Endodermal cell (in vitro differentiated cells): ENCODE results near the gene FLNC. TPM values are rescaled to one million over a fixed set of nuclear protein-coding genes. Genes with fewer than 3 reads are reported as not detected.

Source experiments
- DNase-seq: peaks from one replicate; pipeline ENCODE4 v3.0.0-alpha.2; 2017
- H3K27ac ChIP-seq: 2 replicates; pipeline ENCODE4 v1.5.1; 2013; ENCODE audit warnings: mild to moderate bottlenecking, low read depth, low read length, moderate library complexity
- H3K27me3 ChIP-seq: 2 replicates; pipeline ENCODE4 v1.6.1; 2013; ENCODE audit warnings: mild to moderate bottlenecking, low read length, moderate library complexity; ENCODE audit not compliant: insufficient read depth, control insufficient read depth, poor library complexity, severe bottlenecking
- H3K36me3 ChIP-seq: 2 replicates; pipeline ENCODE4 v1.7.0; 2013; ENCODE audit warnings: mild to moderate bottlenecking, low read length, moderate library complexity; ENCODE audit not compliant: control insufficient read depth, insufficient read depth
- H3K4me1 ChIP-seq: one replicate; pipeline ENCODE4 v1.7.0; 2013; ENCODE audit warnings: low read length; ENCODE audit not compliant: control insufficient read depth, insufficient read depth
- H3K4me3 ChIP-seq: 2 replicates; pipeline ENCODE4 v1.5.1; 2013; ENCODE audit warnings: mild to moderate bottlenecking, low read length, moderate library complexity
- H3K9ac ChIP-seq: 2 replicates; pipeline ENCODE4 v1.6.1; 2013; ENCODE audit warnings: mild to moderate bottlenecking, low read length, moderate library complexity; ENCODE audit not compliant: poor library complexity, severe bottlenecking; ENCODE audit errors: extremely low read depth
- H3K9me3 ChIP-seq: 2 replicates; pipeline ENCODE4 v1.6.1; 2013; ENCODE audit warnings: mild to moderate bottlenecking, low read length, moderate library complexity; ENCODE audit not compliant: control insufficient read depth
- H3K27ac Mint-ChIP-seq: 2 replicates; pipeline ENCODE4 v1.8.0; 2020; ENCODE audit warnings: mixed read lengths
- H3K27me3 Mint-ChIP-seq: 2 replicates; pipeline ENCODE4 v1.8.0; 2021; ENCODE audit warnings: mild to moderate bottlenecking, mixed read lengths; ENCODE audit not compliant: insufficient read depth
- H3K36me3 Mint-ChIP-seq: 2 replicates; pipeline ENCODE4 v1.8.0; 2020; ENCODE audit warnings: low read depth, mixed read lengths
- H3K4me1 Mint-ChIP-seq: 2 replicates; pipeline ENCODE4 v1.8.0; 2020; ENCODE audit warnings: mixed read lengths
- H3K4me3 Mint-ChIP-seq: 2 replicates; pipeline ENCODE4 v1.8.0; 2020; ENCODE audit warnings: mild to moderate bottlenecking, moderate library complexity, mixed read lengths
- H3K9me3 Mint-ChIP-seq: 2 replicates; pipeline ENCODE4 v1.8.0; 2020; ENCODE audit warnings: mild to moderate bottlenecking, mixed read lengths
- CTCF ChIP-seq: fragments of 200-600 bp; sonication (generic); conservative IDR thresholded peaks from 2 replicates; pipeline ENCODE4 v1.5.0; 2021; ENCODE audit warnings: antibody characterized with exemption, mild to moderate bottlenecking
- WGBS, 2 experiments: methylation state at CpG; one replicate each; pipeline versions ENCODE4 v1.1.5 to v1.1.7; 2013; ENCODE audit warnings: missing lambda C conversion rate in 2 of 2, mixed read lengths in 1 of 2; ENCODE audit not compliant: insufficient coverage in 1 of 2, insufficient read length in 1 of 2; 5-methylcytosine and 5-hydroxymethylcytosine counted together
- total RNA-seq, 2 donors: library from RNA; stranded (reverse); fragmentation: NEBNext Ultra II Directional in 1 of 2; extraction: Animal tissue kit (Norgen Biotek cat#: 25700) in 1 of 2; gene quantifications; 2 replicates in 1 of 2; 3 replicates in 1 of 2; pipeline ENCODE4 v1.2.1, GENCODE V29; 2021

FLNC gene
- total RNA-seq, 2 donors from 2014 or later: 6.6 to 11.5 TPM

- Mint-ChIP-seq H3K27me3 (peaks cover 25% of the 10 kb centered on the region), H3K4me1 (no peaks in the 10 kb centered on the region), H3K4me3 (no peak overlapping the region), H3K36me3 (no peaks in the 10 kb centered on the region), H3K27ac (no peak overlapping the region), H3K9me3 (no peaks in the 10 kb centered on the region)
- no peak for TF ChIP-seq CTCF
- DNase-seq: no peak
- H3K27ac ChIP-seq: no peak overlapping the region
- WGBS, 2 experiments: 92 to 93% methylated on average over 10 to 22 of the region's 22 CpGs
- no peaks in the 10 kb centered on the region for H3K4me1 ChIP-seq
- no peaks in the 10 kb centered on the region for H3K36me3 ChIP-seq
- H3K9me3 ChIP-seq: no peaks in the 10 kb centered on the region
- peaks cover 17% of the 10 kb centered on the region for H3K27me3 ChIP-seq
- H3K9ac ChIP-seq: no peak overlapping the region
- H3K4me3 ChIP-seq: no peak overlapping the region
Measured at GRCh38 chr7:128874140-128875031, 44.2 kb downstream of the FLNC start.

GRCh38 chr7:128875523-128875948 lies 45.3 kb downstream of the FLNC start:
- WGBS, 2 experiments: 91 to 95% methylated on average over 8 of the region's 8 CpGs
- H3K9ac ChIP-seq: no peak overlapping the region
- H3K4me3 Mint-ChIP-seq: no peak overlapping the region
- H3K4me1 ChIP-seq: no peaks in the 10 kb centered on the region
- peaks cover 19% of the 10 kb centered on the region for H3K27me3 Mint-ChIP-seq
- no peak overlapping the region for H3K27ac Mint-ChIP-seq
- H3K27me3 ChIP-seq: peaks cover 9% of the 10 kb centered on the region
- no peak overlapping the region for H3K27ac ChIP-seq
- TF ChIP-seq CTCF: no peak
- H3K36me3 Mint-ChIP-seq: no peaks in the 10 kb centered on the region
- DNase-seq: no peak
- no peak overlapping the region for H3K4me3 ChIP-seq
- no peaks in the 10 kb centered on the region for H3K9me3 ChIP-seq
- no peaks in the 10 kb centered on the region for H3K9me3 Mint-ChIP-seq
- H3K36me3 ChIP-seq: no peaks in the 10 kb centered on the region
- no peaks in the 10 kb centered on the region for H3K4me1 Mint-ChIP-seq

GRCh38 chr7:128876127-128876526 lies 45.9 kb downstream of the FLNC start:
- no peak for DNase-seq
- no peak overlapping the region for H3K4me3 Mint-ChIP-seq
- no peak overlapping the region for H3K27ac Mint-ChIP-seq

More at GRCh38 chr7:128876127-128876526, 45.9 kb downstream of the FLNC start:
- no peak overlapping the region for H3K27ac ChIP-seq
- no peaks in the 10 kb centered on the region for H3K4me1 Mint-ChIP-seq
- H3K4me1 ChIP-seq: no peaks in the 10 kb centered on the region
- peaks cover 13% of the 10 kb centered on the region for H3K27me3 Mint-ChIP-seq
- WGBS, 2 experiments: 72 to 100% methylated on average over 1 to 3 of the region's 3 CpGs
- no peak for TF ChIP-seq CTCF
- peaks cover 3% of the 10 kb centered on the region for H3K27me3 ChIP-seq
- H3K36me3 Mint-ChIP-seq: no peaks in the 10 kb centered on the region
- H3K36me3 ChIP-seq: no peaks in the 10 kb centered on the region
- H3K4me3 ChIP-seq: no peak overlapping the region
- H3K9me3 ChIP-seq: no peaks in the 10 kb centered on the region
- no peak overlapping the region for H3K9ac ChIP-seq
- no peaks in the 10 kb centered on the region for H3K9me3 Mint-ChIP-seq
